ENCODE results near the gene SYT10.
"Not testable (repeated sequence)": the region's sequence is repeated elsewhere in the genome, so short reads cannot be mapped to it uniquely, and the experiment has no call there.

Gene SYT10

GRCh38 chr12:33349791-33350190 is 89.8 kb downstream of the SYT10 start:
- no peak for DNase-seq (ENCODE audit: low read depth in 1 of 2, low spot score in 1 of 2)

- DNase-seq (ENCODE audit: low read depth in 1 of 2, low spot score in 1 of 2): not testable (repeated sequence)
These were observed 107.6 kb downstream of the SYT10 start for GRCh38 chr12:33331961-33332398.

DNA sequence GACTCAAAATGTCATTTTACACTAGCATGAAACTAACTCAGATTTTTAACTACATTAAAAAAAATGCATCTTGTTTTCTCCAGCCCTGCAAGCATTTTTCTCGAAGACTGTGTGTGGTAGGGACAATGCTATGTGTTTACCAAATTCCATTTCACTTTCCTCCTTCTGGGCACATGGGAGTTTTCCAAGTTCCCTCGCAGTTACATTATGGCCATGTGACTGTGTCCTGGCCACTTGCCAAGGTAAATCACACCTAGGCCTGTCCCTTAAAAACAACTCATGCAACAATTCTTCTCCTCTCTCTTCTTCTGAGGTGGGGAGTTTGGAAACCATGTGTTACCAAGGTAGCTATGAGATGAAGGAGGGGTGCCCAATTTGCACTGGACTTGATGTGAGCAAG is 108.7 kb downstream of the SYT10 start:
- DNase-seq (ENCODE audit: low read depth in 1 of 2, low spot score in 1 of 2): no peak
